HG03571 (cell line): ENCODE measurements around the gene ARIH2.

Source experiments
- ATAC-seq: cut with Tn5 transposase; IDR thresholded peaks from one replicate; pipeline ENCODE4 v1.9.1; 2021; ENCODE audit not compliant: unreplicated experiment

ARIH2 gene

GRCh38 chr3:48966876-48967361 is 48.3 kb downstream of the ARIH2 start:
- no peak for ATAC-seq

GRCh38 chr3:48970586-48970985 is 51.9 kb downstream of the ARIH2 start:
- ATAC-seq: no peak

- no peak for ATAC-seq
Observed at GRCh38 chr3:48974076-48974864, 55.6 kb downstream of the ARIH2 start.

- no peak for ATAC-seq
Observed at GRCh38 chr3:48979451-48979850, 60.8 kb downstream of the ARIH2 start.

GRCh38 chr3:48980295-48980694 is 61.7 kb downstream of the ARIH2 start:
- no peak for ATAC-seq

GRCh38 chr3:48982016-48982415 is 63.4 kb downstream of the ARIH2 start:
- ATAC-seq: no peak

GRCh38 chr3:48982686-48983085 is 64.0 kb downstream of the ARIH2 start:
- ATAC-seq: no peak

GRCh38 chr3:48983096-48983495 is 64.5 kb downstream of the ARIH2 start:
- ATAC-seq: no peak

- ATAC-seq: no peak
Observed at GRCh38 chr3:48984663-48985062, 66.0 kb downstream of the ARIH2 start.

GRCh38 chr3:48985831-48986376 is 67.3 kb downstream of the ARIH2 start:
- no peak for ATAC-seq

- ATAC-seq: no peak
Observed at GRCh38 chr3:48989126-48989795, 70.6 kb downstream of the ARIH2 start.

- ATAC-seq: peak; percentile 52
Observed at GRCh38 chr3:48989796-48990635, 71.4 kb downstream of the ARIH2 start, which contains the start of gene P4HTM. Gene P4HTM (plus strand): TSS chr3:48990241. CDS start chr3:48990257, 16 bp downstream.

- no peak for ATAC-seq
Observed at GRCh38 chr3:48990636-48991469, 72.2 kb downstream of the ARIH2 start.

GRCh38 chr3:48991851-48992545 is 73.4 kb downstream of the ARIH2 start:
- no peak for ATAC-seq

- no peak for ATAC-seq
Observed at GRCh38 chr3:48993834-48994233, 75.2 kb downstream of the ARIH2 start.

GRCh38 chr3:48996640-48997039 is 78.0 kb downstream of the ARIH2 start:
- ATAC-seq: no peak

GRCh38 chr3:48997102-48997635 is 78.5 kb downstream of the ARIH2 start:
- no peak for ATAC-seq

GRCh38 chr3:48997714-48998637 is 79.3 kb downstream of the ARIH2 start:
- no peak for ATAC-seq
